DMS 273 treated with DMSO at 0.1 percent for 48 hours (cell line): Measurements from ENCODE around the gene FAM83C.

ENCODE experiments used
- DNase-seq: peaks from one replicate; lab custom pipeline; 2025; lab: John Stamatoyannopoulos, UW

The FAM83C gene

DNA sequence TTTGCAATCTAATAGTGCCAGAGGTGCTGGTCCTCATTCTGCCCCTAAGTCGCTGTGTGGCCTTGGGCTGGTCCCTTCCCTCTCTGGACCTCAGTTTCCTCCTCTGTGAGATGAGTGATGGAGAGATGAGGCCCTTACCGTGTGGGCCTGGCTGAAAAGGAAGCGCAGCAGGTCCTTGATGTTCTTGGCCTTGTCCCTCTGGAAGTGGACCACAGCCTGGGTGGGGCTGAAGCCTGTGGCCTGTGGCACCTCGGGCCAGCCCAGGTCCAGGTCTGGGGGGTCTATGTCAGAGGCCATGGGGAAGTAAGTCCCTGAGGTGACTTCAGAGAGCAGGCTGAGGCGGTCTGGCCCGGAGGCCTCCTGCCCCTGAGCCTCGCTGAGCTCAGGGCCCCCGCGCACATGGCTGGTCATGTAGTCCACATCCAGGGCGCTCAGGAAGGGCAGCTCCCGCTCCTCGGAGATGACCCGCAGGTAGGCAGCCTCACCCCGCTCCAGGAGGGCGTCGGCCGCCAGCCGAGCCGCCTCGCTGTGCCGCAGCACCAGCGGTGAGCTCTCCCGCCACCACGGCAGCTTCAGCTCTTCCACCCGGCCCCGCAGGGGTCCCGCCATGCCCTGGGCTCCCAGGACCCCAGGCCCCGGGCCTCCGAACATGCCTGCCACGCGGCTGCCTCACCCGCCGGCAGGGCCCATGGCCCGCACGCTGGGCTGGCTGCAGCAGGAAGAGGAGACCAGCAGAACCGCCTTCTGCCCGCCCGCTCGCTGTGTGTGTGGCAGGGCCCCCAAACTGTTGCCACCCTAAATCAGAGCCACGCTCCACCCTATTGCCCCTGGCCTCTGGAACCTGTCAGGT, at the start of gene FAM83C:
TSS of gene FAM83C (minus strand) at position 772 of the 850 bp plus-strand sequence. CDS start at position 651, 121 bp downstream.
- no peak for DNase-seq

- no peak for DNase-seq
Observed at GRCh38 chr20:35341366-35342028, 49.3 kb upstream of the FAM83C start.

DNA sequence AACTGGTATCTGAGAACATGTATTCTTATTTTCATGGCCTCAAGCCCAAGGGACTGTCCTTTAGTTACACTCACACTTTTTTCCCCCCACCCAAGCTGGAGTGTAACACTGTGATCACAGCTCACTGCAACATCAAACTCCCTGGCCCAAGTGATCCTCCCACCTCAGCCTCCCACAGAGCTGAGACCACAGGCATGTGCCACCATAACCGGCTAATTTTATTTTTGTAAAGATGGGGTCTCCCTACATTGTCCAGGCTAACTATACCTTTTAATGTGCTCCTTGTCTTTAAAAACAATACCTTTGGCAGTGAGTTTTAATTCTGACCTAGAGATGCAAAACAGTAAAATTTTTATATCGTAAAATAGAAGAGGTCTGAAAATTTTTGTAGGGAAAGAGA, 48.2 kb upstream of the FAM83C start:
- no peak for DNase-seq

DNA sequence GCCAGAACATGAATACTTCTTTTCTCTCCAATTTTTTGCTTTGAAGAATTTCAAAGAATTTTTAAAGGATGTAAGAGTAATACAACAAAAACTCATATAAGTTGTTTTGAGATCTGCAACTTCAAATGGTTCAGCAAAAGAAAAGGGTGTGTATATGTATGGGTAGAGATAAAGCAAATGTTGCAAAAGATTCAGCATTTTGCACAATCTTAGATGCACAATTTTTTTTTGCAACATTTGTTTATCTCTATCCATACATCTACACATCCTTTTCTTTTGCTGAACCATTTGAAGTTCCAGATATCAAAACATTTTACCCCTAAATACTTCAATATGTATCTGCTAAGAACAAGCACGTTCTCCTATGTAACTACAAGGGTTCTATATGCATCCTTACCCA, 47.4 kb upstream of the FAM83C start:
- DNase-seq = no peak

GRCh38 chr20:35339007-35339406, 46.8 kb upstream of the FAM83C start:
- DNase-seq = no peak

- no peak for DNase-seq
Observed at GRCh38 chr20:35334311-35335101, 42.3 kb upstream of the FAM83C start.

GRCh38 chr20:35333606-35334005, 41.4 kb upstream of the FAM83C start:
- no peak for DNase-seq

DNA sequence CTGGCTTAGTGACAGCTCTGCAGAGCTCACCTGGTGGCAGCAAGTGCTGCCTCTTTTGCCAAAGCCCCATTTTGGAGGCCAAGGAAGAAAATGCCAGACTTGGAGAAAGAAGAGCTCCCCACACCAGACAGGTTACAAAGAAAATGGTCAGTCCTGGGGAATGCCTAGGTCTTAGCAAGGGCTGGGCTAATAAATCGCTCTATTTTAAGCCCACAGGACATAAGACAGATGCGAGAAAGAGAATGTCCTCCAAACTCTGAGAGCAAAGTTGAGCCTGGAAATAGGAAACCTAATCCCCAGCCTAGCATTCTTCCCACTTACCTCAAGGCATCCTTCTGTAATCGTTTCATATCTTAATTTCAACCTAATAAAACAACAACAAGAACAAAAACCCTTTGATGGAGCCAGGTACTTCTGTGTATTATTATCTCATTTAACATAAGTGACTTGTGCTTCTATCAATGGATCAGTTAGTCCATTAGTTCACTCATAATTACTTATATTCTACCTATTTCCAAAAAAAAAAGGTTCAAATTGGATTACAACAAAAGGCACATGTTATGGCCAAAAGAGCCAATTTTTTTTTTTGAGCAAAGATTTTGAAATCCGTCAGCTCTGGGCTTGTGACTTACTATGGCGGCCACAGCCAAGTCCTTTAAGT, 40.4 kb upstream of the FAM83C start:
- DNase-seq = no peak

GRCh38 chr20:35329435-35330139, 37.4 kb upstream of the FAM83C start:
- peak; percentile 42 for DNase-seq

DNA sequence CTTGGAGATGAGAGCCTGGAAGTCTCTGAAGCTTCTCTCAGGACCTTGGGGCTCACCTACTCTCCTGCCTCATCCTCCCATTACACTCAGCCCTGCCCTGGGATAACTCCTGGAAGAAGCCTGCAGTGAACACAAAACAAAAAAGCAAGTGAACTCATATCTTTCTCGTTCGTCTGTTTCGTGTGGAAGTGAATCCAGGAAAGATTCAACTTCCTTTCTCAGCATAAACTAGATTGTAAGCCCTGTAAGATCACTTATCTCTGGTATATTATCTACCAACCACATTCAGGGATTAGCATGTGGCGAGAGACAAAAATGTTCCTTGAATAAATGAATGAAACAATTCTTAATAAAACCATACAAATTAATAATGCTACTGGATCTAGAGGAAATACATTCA, 36.5 kb upstream of the FAM83C start:
- DNase-seq = no peak

- DNase-seq = no peak
Observed at GRCh38 chr20:35328095-35328685, 36.0 kb upstream of the FAM83C start.

DNA sequence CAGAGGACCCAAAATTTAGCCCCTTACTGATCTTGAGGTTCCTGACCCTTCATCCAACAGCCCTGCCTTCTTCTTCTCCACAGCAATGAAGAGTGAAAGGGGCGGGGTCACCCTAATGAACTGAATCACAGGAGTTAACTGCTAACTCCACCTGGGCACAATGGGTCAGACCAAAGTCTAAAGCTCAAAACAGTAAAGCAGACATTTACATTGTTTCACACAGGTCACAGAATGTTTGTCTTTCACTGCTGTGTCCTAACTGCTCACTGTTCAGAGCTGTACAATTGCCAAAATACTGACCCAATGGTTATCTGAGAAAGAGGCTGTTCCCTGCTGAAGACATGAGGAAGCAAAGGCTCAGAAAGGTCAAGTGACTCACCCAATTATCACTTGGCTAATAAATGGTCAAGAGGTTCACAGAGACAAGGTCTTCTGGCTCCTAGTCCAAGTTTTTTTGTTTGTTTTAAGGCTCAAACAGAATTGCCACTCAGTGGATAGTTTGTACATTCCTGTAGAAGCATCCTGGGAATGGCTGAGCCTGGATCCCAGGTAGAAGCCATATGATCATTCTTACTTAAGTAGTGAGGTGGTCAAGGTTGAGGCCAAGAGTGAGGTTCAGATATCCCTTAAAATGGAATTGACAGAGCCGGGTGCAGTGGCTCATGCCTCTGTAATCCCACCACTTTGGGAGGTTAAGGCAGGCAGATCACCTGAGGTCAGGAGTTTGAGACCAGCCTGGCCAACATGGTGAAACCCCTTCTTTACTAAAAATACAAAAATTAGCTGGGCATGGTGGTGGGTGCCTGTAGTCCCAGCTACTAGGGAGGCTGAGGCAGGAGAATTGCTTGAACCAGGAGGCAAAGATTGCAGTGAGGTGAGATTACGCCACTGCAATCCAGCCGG, 35.1 kb upstream of the FAM83C start:
- no peak for DNase-seq

- DNase-seq = no peak
Observed at GRCh38 chr20:35326740-35327073, 34.5 kb upstream of the FAM83C start.

DNA sequence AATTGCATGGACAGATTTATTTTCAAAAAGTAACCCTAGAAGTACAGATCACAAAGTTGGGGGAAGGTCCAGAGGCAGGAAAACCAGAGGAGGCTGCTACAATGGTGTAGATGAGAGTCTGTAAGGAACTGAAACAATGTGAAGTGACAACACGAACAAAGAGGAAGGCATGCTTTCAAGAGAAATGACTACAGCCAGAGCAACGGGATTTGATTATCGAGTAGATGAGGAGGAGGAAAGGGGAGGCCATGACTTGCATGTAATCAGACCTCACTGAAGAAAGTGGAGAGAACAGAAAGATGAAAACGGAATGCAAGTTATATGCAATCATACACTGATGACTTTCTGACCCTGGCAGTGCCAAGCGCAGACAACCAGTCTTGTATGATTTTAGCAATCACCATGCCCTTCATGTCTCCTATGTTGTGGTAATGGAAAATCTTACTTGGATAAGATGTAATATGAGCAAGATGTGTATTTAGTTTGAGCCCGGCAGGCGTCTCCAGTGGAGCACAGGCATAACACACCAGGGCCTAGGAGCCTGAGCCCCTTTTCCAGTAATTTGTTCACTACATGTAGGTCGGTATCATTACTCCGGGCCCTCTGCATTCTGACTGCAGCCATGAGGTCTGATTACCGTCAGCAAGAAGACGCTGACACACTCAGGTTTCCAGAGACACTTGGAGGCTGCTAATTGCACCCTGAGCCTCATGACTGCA, 34.0 kb upstream of the FAM83C start:
- DNase-seq = no peak

DNA sequence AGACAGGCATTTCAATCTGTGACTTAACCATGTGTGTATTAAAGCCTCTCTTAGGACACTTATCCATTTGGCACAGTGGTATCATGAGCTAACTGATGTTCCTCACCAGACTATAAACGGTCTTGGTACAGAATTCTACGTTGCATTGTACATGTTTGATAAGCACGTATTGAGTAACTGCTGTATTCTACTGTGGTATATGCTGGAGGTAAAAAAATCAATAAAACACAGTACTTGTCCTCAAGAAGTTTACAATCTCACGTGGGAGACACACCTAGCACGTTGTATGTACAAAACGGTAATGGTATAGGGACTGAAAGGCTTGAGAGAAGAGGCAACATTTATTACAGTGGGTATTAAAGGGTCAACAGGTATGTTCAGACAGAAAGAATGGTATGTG, 33.2 kb upstream of the FAM83C start:
- no peak for DNase-seq

DNA sequence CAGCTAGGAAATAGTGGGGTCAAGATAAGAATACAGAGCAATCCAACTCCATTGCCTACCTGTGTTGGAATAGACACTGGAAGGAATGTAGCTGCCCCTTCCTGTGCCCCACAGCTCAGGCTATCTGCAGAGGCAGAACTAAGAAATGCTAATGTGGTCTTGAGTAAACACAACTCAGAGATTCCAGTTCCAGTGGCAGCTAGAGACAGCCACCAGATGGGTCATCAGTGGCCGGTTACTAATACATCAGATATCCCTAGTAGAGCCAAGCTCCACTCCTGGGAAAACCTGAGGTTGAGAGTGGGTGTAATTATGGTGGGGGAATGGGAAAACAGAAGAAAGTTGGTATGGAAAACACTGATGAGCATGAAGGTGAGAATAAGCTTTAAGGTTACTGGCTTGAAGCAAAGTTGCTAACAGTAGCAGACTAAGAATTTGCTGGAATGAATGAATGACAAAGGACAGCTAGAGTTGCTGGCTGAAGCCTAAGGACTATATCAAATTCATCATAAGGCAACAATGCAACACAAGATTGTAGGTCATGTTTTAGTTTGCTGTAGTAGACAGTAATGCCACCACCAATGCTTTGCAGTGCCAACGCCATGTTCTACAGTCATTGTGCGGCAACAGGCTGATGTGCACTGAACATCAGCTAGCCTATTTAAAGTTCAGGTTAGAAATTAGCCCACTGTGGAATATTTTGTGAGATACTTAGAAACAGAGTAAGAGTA, 28.3 kb upstream of the FAM83C start:
- no peak for DNase-seq

DNA sequence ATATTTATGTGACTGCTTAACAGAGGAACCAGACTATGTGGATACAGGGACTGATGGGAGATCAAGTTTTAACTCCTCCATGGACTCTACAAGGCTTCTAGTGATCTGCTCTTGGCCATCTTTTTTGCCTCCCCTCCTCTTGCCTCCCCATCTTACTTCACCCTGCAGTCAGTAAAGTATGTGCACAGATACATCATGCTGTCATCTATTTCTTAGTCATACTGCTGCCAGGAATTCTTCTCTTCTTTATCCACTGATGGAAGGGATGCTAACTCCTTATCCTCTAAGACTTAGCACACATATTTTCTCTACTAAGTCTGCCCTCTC, 27.6 kb upstream of the FAM83C start:
- DNase-seq = no peak

GRCh38 chr20:35319192-35319870, 27.1 kb upstream of the FAM83C start:
- no peak for DNase-seq
